Stimulated activated CD8-positive, alpha-beta memory T cell treated with anti-CD3 and anti-CD28 coated beads, Interleukin-15, amount 100 ng/mL, for 1 hour (primary cell): ENCODE data around the gene FHDC1.

Experiments
- DNase-seq: peaks from one replicate; pipeline ENCODE4 v3.0.0-alpha.2; 2020; ENCODE audit warnings: low read depth

Gene FHDC1

DNA sequence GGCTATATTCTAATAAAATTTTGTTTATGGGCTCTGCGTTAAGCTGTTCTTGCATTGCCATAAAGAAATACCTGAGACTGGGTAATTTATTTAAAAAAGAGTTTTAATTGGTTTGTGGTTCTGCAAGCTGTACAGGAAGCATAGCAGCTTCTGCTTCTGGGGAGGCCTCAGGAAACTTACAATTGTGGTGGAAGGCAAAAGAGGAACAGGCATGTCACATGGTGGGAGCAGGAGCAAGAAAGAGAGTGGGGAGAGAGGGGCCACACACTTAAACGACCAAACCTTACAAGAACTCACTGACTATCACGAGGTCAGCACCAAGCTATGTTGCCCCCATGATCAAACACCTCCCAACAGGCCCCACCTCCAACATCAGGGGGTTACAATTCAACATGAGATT, 74.0 kb downstream of the FHDC1 start:
- DNase-seq = no peak

DNA sequence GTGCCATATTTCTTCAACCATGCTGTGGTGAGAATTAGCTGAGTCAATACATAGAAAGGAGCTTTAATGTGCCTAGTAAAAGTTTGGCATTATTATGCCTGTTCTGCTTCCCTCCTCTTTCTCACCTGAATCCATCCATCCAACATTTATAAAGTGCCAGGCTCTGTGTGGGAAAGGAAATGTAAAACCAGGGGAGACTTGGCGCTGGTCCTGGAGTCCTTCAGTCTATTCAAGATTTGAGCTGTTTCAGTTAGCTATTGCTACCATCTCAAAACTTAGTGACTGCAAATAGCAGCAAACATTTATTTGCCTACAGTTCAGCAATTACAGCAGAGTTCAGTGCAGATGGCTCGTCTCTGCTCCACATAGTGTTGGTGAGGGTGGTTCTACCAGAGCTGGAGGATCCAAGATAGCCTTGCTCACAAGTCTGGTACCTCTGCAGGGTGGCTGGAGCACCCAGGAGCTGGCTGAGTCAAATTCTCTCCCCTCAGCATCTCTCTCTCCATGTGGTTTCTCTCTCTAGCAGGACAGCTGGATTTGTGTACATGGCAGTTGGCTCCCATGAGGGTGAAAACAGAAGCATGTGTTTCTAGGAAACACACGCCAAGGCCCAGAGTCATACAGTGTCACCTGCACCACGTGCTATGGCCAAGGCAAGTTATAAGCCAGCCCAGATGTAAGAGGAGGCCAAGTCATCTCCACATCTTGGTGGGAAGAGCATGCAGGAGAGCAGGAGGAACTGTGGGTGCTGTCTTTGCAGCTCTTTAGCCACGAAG, 77.3 kb downstream of the FHDC1 start:
- DNase-seq = no peak

DNA sequence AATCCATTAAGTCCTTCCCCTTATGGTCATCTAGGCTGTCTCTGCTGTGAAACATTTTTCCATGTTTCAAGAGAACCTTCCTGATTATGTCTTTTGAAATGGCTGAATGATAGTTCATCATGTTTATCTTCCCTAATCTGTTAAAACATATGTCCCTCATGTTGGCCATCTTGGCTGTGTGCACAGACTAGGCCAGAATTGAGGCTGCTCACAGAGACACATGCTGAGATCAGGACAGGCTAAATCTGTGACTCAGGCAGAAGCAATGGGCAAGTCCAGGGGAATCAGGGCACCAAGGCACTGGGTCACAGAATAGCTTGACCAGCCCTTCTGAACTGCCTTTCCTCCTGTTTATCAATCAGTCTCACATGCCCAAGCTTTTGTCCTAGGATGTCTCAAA, 78.3 kb downstream of the FHDC1 start:
- DNase-seq = no peak

DNA sequence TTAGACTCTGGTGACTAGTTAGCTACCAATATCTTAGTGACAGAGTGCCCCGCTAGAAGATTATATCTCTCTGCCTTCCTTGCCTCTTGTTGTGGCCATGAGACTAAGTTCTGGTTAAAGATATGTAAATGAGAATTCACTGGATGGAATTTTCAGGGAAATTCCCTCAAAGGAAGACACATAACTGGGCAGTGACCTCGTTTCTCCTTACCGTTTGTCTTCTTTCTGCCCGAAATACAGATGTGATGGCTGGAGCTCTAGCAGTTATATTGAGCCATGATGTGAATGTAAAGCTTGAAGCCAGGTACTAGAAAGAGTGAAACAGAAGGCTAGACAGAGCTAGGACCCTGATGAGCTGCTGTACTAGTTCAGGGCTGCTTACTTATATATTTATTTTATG, 80.5 kb downstream of the FHDC1 start:
- no peak for DNase-seq

DNA sequence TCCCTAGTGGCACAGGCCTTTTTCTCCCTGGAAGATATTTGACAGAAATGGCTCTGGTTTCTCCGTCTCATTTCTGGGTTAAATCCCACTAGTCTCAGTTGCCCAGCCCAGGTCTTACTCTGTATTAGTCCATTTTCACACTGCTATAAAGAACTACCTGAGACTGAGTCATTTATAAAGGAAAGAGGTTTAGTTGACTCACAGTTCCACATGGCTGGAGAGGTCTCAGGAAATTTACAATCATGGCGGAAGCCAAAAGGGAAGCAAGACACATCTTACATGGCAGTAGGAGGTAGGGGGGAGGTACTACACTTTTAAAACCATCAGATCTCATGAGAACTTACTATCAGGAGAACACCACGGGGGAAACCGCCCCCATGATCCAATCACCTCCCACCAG, 81.9 kb downstream of the FHDC1 start:
- DNase-seq = no peak

DNA sequence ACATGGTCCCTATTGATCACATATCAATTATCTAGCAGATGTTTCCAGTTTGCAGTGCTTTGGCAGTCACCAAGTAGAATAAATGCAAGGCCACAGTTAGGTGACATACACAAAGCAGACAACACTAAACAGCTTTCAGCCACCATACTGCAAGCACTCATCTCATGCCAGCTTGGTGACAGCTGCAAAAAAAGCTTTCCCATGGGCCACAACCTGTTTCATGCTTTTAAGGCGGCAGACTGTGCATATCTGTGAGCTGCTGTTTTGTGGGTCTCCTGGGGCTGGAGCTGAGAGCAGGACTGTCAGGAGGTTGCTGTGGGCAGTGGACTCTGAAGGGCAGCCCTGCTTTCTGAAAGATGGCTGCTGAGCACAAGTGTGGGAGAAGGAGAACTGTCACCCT, 82.6 kb downstream of the FHDC1 start:
- no peak for DNase-seq

DNA sequence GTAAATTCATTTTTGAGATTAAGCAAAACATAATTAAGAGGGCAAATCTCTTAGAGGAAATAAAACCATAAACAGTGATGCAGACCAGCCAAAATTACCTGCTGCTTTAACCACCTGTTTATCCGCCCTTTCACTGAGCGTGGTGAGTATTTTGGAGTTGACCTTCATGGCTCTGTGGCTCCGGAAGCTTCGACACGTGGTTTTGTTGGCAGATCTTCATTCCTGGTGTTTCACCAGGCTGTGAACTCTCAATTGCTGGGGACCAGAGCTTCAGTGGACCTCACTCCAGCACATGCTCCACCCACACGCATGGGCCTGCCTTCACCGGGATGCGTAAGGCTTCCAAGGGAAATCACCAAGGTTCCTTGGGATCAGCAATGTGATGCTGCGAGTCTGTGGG, 83.8 kb downstream of the FHDC1 start:
- DNase-seq = no peak

DNA sequence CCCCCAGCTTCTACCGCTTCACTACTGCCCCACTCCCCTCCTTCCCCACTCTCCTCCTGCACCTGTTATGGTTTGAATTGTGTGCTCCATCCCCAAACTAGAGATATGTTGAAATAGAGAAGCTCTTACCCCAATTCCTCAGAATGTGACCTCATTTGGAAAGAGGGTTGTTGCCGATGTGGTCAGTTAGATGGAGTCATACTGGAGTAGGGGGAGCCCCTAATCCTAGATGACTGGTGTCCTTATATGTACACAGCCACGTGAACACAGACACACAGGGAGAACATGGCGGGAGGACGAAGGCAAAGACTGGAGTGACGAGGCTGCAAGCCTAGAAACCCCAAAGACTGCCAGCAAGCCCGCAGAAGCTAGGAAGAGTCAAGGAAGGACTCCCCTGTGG, 84.3 kb downstream of the FHDC1 start:
- no peak for DNase-seq

DNA sequence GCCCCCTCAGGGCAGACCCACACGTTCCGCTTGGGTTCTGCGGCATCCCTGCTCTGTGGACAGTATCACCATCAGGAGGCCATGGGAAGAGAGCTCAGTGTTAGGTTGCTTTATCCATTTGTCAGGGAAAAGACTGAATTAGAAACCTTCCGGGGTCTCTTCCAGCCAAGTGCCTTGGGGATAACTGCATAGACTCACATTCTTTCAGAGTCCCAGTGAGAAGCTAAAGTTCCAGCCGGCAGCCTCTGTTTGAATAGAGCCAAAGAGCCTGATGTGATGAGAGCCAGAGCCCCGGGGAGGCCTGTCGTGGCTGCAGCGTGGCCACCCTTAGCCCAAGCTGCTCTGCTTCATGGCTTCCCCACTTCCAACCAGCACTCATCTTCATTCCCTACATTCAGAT, 85.2 kb downstream of the FHDC1 start:
- DNase-seq = no peak

DNA sequence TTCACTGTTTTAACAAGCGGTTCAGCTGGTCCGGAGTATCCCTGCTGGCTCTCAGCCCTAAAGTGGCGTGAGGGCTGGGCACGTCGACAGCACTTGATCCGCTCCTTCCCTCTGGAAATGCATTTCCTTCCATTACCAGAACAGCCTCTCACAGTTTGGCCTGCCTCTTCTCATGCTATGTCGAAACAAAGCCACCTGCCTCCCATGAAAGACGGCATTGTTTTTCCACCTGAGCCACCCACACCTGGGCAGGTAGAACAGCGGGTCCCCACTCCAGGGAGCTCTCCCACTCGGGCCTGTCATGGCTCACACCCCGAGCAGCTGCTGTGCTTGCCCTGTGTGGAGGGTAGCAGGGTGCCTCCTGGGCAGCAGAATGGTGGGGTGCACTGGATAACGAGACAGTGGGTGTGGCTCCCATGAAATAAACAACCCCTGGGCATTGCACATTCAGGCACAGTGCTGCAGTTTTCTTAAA, 86.2 kb downstream of the FHDC1 start:
- DNase-seq = no peak

- DNase-seq = no peak
Observed at GRCh38 chr4:153023139-153023538, 87.0 kb downstream of the FHDC1 start.

DNA sequence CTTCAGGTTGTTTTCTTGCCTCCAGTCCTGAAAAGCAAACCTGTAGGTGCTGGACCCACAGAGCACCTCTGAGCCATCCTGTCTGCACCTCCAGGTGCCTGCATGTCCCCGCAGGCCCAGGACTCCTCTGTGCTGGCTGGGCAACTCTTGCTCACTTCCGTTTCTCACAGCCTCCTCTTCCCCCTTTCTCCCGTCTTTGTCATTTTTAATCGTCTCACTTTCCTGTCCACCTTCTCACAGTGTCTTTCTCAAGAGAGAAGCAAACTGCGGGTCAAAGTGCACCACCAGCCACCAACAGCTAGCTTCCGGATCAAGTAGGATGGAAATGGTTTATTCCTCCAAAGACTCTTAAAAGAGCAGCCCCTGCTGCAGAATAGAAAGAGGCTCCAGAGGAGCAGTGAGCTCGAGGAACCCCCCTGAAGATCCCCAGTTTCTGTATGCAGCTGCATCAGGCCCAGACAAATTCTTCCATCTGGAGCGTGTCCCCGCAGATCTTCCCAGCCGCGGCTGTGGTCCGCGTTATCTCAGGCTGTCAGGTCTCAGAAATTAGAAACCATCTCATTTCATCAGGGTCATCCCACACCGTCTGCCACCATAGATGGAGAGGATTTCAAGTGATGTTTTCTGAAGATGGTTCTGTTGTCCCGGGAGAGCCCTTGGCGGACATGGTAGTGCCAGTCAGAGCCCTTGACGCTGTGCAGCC, 87.7 kb downstream of the FHDC1 start:
- no peak for DNase-seq

DNA sequence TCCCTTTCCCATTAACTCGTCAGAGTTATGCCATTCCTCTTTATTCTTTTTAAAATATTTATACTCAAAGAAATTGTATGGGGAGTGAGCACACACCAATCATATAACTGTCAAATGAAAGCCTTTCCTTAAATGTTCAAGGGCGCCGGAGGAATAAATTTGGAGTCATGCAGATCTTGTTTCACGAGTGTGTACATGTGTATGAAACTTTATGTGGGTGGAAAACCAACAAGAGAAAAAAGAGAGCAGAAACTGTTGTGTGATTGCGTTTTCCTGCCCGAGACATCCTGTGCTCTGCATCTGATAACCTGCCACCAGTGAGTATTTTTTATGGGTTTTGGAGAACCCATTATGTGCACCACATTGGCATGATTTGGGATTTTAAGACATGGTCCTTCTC, 88.3 kb downstream of the FHDC1 start:
- no peak for DNase-seq

- no peak for DNase-seq
Observed at GRCh38 chr4:153025406-153025805, 89.3 kb downstream of the FHDC1 start.

DNA sequence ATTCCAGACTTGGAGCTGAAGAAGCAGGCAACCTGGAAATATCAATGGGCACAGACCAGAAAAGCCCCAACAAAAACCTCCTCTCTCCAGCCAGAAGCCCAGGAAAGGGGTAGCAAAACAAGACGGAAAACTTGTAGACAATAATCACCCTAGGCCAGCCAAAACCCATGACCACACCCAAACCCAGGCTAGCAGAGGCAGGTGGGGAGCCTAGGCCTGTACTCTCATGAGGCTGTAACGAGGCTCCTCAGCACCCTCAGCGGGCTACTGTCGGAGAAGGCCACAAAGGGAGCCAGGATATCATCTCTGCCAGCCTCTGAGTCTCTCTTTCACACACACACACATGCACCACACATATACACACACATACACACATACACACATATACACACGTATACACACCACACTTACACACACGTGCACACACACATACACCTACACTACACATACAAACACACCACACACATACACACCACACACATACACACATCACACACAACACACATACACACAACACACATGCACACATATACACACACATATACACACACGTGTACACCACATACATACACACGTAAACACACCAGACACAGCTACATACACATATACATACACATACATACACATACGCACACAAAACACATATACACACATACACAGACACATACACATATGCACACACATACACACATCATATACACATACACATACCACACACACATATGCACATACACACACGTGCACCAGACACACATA, 90.6 kb downstream of the FHDC1 start:
- no peak for DNase-seq

DNA sequence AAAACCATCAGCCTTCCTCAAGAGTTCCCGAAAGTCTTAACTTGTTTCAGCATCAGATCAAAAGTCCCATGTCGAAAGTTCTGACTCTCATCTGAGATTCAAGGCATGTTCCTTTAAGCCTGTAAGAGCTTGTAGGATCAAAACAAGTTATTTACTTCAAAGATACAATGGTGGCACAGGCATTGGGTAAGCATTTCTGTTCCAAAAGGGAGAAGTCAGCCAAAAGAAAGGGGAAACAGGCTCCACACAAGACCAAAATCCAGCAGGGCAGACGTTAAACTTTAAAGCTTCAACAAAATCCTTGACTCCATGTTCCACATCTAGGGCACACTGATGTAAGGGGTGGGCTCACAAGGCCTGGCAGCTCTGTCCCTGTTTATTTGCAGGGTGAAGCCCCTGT, 91.7 kb downstream of the FHDC1 start:
- DNase-seq = no peak

DNA sequence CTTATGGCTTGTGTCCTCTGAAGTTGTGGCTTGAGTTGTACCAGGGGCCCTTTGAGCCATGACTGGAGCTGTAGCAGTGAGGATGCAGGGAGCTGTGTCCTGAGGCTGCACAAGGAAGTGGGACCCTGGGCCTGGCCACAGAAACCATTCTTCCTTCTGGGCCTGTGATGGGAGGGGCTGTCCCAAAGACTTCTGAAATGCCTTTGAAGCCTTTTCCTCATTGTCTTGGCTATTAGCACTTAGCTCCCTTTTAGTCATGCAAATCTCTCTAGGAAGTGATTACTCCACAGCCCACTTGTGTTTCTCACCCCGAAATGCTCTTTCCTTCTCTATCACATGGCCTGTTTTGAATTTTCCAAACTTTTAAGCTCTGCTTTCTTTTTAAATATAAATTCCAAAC, 92.4 kb downstream of the FHDC1 start:
- DNase-seq = no peak
